Right ventricle myocardium inferior (tissue), 1 donor: ENCODE data around the gene NFIC. TPM values are rescaled to one million over a fixed set of nuclear protein-coding genes. Genes with fewer than 3 reads are reported as not detected.
"Not testable (repeated sequence)": the region's sequence is repeated elsewhere in the genome, so short reads cannot be mapped to it uniquely, and the experiment has no call there.

ENCODE experiments used
- ATAC-seq: fragments of 200-7000 bp; cut with Tn5 transposase; one replicate; pipeline ENCODE4 v1.9.1; 2020; ENCODE audit warnings: mild to moderate bottlenecking, moderate library complexity
- DNase-seq: peaks from one replicate; pipeline ENCODE4 v3.0.0; 2021; ENCODE audit errors: missing footprints
- intact Hi-C: fragments of 100-400 bp; cut with DNase I; formaldehyde crosslinking; loops from one replicate; pipeline ENCODE4 v1.11.0; 2022
- total RNA-seq: library from RNA; stranded (reverse); fragmentation: NEBNext Ultra II Directional; extraction: Animal tissue kit (Norgen Biotek cat#: 25700); gene quantifications from one replicate; pipeline ENCODE4 v1.2.1, GENCODE V29; 2021
- donor health status: DM: no; HTN: yes; CAD: no; lungs with severe emphysema.

NFIC gene
- total RNA-seq, 1 donor from 2014 or later, result 164 TPM

DNA sequence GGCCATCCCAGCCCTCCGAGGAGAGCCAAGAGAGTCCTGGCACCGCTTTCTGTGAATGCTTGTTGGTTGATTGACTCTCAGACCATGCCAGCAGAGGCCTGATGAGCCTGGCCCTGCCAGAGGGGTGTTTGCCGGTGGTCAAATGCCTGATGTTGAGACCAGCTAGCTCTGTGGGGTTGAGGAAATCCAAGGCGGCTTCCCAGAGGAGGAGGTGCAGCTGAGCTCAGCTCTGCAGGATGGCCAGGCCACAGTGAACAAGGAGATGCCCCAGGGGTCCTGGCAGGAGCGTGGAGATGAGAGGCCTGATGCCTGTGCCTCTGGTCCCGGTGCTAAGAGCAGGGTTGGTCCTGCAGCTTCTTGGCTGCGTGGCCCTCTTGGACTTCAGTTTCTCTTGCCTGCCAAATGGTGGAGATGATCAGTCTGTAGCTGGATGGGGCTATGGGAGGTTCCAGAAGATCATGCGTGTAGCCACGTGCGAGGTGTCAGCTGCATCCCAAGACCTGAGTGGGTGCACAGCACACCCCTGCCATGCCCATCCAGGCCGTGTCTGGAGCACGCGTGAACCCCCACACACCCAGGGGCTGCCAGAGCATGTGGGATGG lies 16.8 kb downstream of the NFIC start:
- intact Hi-C loops, result no loop called here
- ATAC-seq (peak; percentile 23), DNase-seq (no peak)

DNA sequence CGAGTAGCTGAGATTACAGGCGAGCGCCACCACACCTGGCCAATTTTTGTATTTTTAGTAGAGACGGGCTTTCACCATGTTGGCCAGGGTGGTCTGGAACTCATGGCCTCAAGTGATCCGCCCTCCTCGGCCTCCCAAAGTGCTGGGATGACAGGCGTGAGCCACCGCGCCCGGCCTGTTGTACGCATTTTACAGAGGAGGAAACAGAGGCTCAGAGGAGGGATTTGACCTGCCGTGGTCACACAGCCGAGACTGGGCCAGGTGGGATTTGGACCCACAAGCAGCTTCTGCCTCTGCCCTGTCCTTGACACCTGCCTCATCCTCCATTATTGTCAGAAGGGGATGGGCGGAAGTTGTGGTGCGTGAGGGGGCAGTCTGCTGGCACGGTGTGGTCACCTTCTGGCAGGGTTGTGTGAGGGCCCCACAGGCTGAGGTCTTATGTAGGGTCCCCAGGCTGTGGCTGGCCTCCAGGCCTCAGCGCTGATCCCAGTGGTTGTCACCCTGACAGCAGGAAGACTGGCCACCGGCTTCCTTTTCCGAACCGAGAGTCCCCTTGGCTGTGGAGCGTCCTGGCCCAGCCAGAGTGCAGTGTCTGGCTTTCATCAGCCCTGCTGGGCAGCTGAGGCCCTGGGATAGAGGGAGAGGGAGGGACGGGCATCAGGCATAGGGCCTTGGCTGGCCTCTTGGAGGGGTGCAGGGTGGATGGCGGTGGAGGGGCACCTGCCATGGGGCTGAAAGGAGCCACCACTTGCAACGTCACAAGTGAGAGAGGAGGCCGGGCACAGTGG lies 20.3 kb downstream of the NFIC start:
- ATAC-seq (peak; percentile 61), DNase-seq (no peak)
- intact Hi-C loops, result loop anchor here (2.0 kb wide), 2 partner anchors 18 kb away; no protein-coding TSS in a partner anchor

DNA sequence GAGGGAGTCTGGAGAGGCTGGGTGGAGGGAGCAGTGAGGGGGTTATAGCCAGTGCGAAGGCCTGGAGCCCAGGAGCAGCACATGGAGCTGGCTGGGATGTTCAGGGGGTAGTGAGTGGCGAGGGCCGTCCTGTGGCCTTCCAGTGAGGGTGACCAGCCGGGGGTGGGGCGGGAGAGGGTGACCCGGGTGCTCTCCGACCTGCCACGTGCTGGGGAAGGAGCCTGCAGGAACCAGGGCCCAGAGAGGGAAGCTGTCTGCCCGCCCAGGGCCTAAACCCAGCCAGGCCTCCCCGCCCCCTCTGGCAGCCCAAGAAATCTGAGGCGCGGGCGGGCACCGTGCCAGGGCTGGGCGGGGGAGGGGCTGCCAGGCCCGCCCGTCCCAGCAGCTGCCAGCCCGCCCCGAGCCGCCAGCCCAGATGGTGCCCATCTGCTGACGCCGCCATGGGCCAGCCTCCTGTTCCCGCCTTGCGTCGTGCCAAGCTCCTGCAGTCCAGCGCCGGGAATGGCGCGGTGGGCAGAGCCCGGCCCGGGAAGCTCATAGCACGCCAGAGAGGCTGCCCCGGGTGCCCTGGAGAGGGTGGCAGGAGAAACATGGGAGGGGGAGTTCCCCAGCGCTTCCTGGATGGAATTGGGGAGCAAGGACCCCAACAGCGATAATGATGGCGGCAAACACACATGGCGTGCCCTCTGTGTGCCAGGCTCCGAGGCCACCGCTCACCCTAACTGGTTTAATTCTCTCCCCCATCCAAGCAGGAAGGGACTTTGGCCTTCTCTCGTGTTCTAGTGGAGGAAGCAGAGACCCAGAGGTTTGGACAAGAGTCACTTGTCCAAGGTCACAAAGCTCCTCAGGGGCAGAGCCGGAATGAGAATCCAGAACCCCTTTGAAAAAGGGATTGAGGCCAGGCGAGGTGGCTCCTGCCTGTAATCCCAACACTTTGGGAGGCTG lies 21.5 kb downstream of the NFIC start:
- peak; percentile 90 for DNase-seq
- peak; percentile 79 for ATAC-seq
- intact Hi-C loops, result loop anchor here (2.0 kb wide), 2 partner anchors 17 to 19 kb away; no protein-coding TSS in a partner anchor

DNA sequence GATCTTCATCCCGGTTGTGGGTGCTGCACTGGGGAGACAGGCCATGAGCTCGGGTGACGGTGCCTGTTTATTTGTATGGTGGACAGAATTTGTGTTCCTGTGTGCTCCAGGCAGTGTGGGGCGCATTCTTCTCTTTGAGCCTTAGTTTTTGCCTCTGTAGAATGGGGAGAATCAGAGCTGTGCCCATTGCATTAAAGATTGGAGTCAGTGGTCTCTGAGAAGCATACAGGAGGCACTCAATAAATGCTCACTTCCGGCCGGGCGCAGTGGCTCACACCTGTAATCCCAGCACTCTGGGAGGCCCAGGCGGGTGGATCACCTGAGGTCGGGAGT lies 23.0 kb downstream of the NFIC start:
- DNase-seq, result no peak
- intact Hi-C loops, result no loop called here
- ATAC-seq, result no peak

DNA sequence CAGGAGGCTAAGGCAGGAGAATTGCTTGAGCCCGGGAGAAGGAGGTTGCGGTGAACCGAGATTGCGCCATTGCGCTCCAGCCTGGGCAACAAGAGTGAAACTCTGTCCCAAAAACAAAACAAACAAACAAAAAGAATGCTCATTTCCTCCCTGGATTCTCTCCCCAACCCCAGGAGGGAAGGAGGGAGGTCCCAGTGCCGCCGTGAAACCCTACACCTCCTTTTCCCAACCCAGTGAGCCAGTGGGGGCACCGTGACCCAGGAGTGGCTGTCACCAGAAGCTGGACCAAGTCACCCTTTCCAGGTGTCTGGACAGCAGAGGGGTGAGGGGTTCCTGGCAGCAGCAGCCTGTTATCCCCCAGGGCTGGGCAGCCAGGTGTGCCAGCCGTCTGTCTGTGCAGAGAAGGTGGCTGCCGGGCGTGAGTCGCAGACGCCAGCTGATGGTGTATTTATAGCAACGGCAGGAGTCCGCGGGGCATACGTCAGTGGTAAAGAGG lies 23.5 kb downstream of the NFIC start:
- DNase-seq (no peak), ATAC-seq (no peak)
- intact Hi-C loops, result no loop called here

DNA sequence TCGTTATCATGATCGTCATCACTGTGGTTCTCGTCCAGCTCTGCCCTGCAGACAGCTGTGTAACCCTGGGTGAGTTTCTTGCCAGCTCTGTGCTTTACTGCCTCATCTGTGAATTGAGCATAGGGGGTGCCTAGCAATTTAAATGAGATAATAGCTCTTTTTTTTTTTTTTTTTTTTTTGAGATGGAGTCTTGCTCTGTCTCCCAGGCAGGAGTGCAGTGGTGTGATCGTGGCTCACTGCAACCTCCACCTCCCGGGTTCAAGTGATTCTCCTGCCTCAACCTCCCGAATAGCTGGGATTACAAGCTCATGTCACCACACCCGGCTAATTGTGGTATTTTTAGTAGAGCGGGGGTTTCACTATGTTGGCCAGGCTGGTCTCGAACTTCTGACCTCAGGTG lies 25.5 kb downstream of the NFIC start:
- DNase-seq, ATAC-seq, intact Hi-C loops: not testable (repeated sequence)

DNA sequence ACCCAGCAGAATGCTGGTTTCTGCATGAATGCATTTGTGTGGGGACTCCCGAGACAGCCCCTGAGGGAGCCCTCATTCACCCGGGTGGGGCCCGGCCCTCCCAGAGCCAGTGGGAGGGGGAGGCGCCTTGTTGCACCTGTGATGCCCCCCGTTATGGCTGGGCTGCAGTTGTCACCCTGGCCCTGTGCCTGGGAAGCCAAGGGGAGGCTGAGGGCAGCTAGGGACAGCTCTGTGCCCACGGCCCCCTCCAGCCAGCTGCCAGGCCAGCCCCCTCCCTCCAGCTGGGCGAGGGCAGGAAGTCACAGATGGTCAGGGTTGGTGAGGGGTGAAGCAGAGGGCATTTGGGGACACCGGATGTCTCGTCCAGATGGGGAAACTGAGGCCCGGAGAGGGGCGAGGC lies 26.1 kb downstream of the NFIC start:
- intact Hi-C loops, result no loop called here
- DNase-seq, result no peak
- ATAC-seq, result no peak

DNA sequence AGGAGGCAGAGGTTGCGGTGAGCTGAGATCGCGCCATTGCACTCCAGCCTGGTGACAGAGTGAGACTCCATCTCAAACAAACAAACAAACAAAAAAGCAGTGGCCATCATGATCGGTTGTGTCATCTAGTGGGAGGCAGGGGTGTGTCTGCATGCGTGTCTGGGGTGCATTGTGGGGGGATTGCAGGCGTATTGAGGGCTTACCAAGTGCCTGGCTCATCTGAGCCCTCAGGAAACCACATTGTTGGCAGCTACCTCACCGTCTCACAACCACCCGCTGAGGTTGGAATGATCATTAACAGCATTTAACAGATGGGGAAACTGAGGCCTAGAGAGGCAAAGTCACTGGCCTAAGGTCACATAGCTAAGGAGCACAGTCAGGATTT lies 30.5 kb downstream of the NFIC start:
- ATAC-seq (no peak), DNase-seq (no peak)
- intact Hi-C loops, result no loop called here

DNA sequence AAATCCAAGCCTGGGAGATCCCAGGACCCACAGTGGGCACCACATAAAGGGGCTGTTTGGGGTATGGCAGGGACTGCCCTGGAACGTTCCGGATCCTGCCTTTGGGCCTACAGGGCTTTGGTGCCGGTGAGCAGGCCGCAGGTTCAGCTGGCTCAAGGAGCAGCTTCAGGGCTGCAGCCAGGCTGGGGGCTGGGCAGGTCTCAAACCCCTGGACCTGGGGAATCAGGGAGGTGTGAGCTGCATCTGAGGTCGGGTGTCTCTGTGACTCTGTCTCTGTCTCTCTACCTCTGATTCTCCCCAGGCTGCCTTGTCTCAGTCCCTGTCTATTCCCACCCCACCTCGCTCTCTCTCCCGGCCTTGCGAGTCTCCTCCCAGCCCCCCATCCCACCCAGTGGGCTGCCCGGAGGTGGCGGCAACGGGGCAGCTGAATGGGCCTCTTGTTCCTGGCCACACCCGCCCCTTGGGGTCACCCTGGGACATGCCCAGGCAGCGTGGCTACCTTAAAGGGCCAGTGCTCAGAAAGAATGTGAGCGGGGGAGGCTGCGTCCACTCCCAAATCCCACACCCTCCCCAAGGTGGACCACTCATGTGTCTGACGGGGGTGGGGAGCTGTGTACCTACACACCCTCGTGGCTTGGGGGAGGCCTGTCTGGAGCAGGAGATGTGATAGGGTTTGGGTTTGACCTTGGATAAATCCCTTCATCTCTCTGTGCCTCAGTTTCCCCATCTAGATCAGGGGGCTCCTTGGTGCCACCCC lies 31.1 kb downstream of the NFIC start:
- DNase-seq (peak; percentile 85), ATAC-seq (peak; percentile 60)
- intact Hi-C loops, result no loop called here

DNA sequence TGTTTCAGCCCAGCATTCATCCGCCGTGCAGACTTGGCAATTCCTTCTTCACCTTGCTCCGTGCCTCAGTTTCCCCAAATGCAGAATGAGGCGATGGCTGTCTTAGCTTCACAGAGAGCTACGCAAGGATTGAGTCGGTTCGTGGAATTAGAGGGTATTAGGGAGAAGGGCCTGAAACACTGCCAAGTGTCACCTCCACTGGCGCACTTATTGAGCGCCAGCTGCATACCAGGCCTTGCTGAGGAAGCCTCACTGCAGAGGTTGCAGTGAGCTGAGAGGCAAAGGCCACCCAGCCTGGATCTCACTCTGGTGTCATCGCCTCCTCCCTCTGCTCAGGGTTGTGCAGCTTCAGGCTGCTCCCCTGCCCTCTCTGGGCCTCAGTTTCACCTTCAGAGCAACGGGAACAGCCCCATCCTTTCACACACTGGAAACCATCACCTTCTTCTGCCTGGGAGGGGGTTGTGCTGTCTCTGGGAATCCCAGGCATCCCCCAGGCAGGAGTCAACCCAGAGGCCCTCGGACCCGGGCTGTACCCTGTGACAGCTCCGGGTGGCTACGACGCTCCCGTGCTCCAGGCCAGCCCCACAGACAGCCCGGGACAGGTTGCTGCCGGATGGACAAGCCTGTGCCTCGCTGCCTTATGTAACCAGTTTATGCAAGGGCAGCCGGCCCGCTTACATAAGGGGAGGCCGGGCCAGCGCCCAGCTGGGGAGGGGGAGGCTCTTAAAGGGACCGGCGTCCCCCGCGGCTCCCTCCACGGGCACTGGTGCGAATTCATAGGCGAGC lies 31.9 kb downstream of the NFIC start:
- intact Hi-C loops, result no loop called here
- peak; percentile 81 for ATAC-seq
- DNase-seq, result peak; percentile 91

DNA sequence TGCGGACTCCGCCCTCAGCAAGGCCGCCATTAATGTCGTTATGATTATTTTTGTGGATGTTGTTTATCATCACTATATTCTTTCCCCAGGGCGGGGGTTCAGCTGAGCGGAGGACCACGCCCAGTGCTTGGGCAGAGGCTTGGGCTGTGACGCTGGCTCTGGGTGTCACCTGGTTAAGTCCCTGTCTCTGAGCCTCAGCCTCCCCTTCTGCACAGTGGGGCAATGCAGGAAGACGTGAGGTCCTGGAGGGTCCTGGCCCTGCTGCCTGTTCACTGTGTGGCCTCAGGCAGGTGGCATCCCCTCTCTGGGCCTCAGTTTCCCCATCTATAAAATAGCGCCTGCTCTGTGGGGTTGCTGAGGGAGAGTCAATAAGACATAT lies 32.5 kb downstream of the NFIC start:
- ATAC-seq (peak; percentile 3), DNase-seq (no peak)
- intact Hi-C loops, result no loop called here

DNA sequence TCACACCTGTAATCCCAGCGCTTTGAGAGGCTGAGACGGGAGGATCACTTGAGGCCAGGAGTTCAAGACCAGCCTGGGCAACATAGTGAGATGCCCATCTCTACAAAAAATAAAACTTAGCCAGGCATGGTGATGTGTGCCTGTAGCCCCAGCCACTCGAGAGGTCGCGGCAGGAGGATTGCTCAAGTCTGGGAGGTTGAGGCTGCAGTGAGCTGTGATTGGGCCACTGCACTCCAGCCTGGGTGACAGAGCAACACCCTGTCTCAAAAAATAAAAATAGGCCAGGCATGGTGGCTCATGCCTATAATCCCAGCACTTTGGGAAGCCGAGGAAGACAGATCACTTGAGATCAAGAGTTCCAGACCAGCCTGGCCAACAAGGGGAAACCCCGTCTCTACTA lies 32.9 kb downstream of the NFIC start:
- ATAC-seq, intact Hi-C loops, DNase-seq: not testable (repeated sequence)

DNA sequence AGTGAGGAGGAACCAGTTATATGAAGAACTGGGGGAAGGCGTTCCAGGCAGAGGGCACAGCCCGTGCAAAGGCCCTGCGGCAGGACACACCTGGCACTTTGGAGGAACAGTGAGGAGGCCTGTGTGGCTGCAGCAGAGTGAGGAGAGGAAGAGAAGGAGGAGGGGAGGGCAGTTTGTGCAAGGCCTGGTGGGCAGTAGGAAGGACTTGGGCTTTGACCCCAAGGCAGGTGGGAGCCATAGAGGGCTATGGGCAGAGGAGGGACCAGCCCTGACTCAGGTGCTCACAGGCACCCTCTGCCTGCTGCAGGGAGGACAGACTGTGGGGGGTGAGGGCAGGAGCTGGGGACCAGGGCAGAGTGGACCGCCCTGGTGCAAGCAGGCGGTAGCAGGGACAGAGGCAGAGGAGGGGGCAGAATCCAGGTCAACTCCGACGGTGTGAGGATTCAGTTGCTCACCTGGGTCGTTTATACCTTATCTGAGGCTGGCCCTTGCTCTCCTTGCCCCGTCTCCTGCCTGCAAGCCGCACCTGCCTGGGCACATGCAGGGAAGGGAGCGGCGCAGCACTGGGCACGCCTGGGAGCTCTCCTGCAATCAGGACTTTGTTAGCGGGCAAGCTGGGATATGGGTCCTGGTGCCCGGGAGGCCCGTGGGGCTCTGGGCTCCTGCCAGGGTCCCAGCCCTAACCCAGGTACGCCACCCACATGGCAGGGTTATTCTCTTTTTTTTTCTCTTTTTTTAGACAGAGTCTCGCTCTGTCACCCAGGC lies 34.8 kb downstream of the NFIC start:
- DNase-seq (no peak), ATAC-seq (no peak)
- intact Hi-C loops, result no loop called here

DNA sequence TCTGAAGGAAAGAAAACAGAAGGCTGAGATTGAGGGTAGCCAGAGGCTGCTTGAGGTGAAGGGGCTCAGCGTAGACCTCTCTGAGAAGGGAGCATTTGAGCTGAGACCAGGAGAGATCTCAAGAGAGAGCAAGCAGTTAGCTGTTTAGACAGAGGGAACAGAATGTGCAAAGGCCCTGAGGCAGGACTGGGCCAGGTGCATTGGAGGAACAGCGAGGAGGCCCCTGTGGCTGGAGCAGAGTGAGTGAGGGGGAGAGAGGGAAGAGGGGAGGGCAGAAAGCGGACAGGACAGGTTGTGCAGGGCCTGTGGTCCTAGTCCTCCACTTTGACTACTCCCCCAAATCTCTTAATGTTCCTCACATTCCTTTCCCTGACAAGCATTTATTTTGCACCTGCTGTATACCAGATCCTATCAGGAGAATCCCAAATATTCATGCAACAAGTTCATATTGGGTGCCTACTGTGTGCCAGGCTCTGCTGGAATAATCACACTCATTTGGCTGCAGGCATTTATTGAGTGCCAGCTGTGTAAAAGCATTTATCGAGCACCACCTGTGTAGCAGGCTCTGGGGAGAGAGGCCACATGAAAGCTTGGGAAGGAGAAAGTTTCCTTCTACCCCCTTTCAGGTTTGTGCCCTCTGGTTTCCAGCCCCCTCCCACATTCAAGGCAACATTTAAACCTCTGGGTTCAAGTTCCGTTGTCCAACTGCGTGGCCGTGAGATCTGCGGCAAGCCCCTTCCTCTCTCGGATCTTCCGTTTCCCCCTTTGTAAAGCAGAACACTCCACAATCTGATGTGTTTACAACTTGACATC lies 36.5 kb downstream of the NFIC start:
- intact Hi-C loops, result no loop called here
- no peak for DNase-seq

DNA sequence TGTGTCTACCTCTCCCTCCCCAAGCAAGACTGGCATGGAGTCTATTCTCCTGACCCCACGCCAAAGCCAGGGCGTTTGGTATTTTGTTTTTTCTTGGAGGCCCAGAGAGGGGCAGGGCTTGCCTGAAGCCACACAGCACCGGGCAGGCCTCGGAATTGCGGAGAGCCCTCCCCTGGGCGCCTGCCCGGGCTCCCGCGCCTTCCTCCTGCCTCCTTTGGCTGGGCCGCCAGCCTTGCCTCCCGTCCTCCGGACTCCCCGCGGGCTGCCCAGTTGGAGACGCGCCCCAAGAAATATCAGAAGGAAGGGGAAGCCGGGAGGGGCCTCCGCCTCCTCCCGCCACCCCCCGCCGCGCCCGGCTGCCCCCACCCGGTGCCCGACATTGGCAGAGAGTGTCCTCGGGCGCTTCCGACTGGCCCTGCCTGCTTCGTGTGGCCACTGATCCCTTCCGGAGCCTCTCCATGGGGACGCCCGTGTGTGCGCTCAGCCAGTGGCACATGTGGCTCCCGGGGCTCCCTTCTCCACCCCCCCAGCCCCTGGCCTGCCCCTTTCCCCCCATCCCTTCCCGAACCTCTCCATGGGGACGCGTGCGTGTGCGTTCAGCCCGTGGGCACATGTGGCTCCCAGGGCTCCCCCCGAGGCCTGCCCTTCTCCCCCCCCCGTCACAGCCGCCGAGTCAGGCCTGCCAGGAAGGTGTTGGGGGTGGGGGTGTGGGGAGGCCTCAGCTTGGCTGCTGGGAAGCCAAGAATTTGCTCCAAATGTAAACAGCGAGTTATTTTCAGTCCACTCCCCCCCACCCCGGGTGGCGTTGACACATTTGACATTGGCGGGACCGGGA lies 37.3 kb downstream of the NFIC start:
- intact Hi-C loops, result loop anchor here (1.0 to 2.0 kb wide), 3 partner anchors 17 to 67 kb away; no protein-coding TSS in a partner anchor
- ATAC-seq (peak; percentile 77), DNase-seq (peak; percentile 93)

More for the DNA sequence above, 36.5 kb downstream of the NFIC start:
- no peak for ATAC-seq
